Epidermal melanocyte (primary cell): ENCODE results near the gene BLCAP.
"Not testable (repeated sequence)": the region's sequence is repeated elsewhere in the genome, so short reads cannot be mapped to it uniquely, and the experiment has no call there.

Experiments
- DNase-seq: peaks from one replicate; pipeline ENCODE4 v3.0.0; 2011; ENCODE audit warnings: low spot score; ENCODE audit not compliant: insufficient read length

The BLCAP gene

DNA sequence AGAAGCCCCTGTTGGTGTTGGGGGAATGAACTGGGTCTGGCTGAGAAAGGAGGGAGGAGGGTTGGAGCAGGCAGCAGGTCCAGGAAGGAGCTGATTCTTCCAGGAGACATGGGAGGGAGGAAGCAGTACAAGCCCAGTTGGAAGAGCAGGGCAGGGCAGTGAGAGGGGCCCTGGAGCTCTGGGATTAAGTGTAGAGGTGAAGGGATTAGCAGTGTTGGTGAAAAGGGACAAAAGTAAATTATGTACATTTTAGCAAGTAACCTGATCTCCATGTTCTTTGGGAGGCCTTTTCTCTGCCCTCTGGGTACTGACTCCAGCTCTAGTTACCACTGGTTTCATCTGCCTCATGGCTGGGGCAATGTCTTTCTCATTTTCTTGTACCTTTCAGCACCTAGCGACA, 41.5 kb downstream of the BLCAP start:
- not testable (repeated sequence) for DNase-seq

DNA sequence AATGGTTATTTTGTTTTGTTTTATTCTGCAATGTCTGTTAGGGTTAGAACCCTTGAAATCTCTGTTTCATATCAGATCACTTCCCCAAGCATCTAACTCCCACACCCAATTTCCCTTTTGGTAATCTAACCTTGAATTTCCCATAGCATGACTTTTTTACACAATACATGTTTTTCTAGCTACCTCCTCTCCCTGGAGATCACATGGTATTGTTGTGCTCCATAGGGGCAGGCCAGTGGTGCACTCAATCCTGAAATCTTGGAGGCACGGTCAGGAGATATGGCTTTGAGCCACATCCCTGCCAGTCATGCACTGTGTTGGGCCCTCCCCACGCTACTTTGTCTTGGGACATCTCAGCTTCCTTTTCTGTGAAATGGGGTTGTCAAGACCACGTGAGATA, 43.3 kb downstream of the BLCAP start:
- DNase-seq = no peak

DNA sequence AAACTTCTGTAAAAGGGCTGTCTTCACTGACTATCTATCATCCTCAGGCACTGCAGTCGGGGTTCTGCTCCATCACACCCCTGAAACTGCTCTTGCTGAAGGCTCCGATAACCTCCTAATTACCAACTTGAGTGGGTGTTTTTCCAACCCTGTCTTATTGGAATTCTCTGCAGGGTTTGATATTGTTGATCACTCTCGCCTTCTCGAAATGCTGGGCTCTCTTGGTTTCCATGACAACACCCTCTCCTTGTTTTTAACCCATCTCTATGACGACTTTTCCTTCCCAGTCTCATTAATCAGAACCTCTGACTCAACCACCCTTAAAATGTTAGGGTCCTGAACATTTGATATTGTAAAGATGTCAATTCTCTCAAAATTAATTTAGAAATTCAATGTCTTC, 46.1 kb downstream of the BLCAP start:
- no peak for DNase-seq

DNA sequence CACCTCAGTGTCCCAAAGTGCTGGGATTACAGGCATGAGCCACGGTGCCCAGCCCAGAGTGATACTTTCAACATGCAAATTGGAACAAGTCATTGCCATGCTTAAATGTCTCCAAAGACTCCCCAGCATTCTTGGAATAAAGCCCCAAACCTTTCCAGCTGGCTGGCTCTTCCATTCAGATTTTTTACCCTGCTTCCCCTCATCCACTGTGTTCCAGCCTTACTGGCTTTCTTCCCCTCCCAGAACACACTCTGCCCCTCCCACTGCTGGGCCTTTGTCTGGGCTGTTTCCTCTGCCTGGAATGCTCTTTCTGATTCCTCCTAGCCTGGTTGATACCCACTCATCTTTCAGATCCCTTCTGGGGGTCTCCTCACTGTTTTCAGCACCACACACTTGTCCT, 46.8 kb downstream of the BLCAP start:
- DNase-seq = no peak

DNA sequence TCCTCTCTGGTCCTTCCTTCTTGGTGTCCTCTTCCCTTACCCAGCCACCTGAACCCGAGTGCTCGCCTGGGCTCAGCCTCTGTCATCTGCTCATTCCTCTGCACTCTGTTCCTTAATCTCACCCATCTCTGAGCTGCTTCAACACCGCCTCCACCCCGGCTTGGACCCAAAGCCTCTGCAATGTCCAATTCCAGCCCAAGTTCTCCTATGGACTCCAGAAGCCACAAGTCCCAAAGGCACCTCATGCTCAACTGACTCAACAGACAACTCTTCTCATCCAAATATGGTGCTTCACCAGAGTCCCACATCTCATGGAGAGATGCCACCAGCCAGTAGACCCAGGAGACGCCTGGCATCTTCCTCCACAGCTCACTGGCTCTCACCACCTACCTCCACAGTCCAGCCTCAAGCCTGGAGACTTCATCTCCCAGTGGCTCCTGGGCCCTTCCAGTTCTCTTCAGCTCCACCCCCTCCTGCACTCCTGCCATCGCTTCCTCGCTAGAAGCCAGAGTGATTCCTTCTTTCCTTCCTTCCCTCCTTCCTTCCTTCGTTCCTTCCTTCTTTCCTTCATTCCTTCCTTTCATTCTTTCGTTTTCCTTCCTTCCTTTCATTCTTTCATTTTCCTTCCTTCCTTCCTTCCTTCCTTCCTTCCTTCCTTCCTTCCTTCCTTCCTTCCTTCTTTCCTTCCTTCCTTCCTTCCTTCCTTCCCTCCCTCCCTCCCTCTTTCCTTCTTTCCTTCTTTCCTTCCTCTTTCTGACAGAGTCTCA, 47.6 kb downstream of the BLCAP start:
- DNase-seq = no peak

DNA sequence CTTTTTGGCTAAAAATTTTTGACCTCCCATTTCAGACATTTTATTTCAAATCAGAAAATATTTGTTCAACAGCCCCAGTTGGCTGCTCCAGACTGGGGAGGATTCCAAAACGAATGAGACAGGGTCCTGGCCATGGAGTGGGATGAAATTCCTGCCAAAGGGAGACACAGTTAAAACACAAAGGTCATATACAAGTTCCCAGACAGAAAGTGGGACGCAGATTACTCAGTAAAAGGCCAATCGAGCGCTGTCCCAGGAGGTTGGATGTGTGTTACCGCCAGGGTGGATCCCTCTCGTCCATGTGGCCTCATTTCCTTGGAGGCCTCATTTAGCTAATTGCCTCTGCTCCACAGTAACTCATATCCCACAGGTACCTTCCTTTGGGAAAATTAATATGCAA, 48.4 kb downstream of the BLCAP start:
- no peak for DNase-seq

DNA sequence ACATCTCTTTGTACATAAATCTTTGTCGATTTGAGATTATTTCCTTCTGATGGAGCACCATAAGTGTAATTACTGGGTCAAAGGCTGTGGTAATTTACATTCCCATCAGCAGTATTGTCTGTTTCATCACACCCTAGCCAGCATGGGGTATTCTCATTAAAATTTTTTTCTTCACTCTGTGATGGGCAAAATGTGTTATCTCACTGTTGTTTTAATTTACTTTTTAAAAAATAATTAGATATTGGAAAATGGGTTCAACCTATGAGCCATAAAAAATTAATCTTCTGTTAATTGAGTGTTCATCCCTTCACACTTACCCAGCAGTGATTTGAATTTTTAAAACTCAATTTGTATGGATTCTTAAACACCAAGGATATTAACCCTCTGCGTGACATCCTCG, 50.6 kb downstream of the BLCAP start:
- no peak for DNase-seq

DNA sequence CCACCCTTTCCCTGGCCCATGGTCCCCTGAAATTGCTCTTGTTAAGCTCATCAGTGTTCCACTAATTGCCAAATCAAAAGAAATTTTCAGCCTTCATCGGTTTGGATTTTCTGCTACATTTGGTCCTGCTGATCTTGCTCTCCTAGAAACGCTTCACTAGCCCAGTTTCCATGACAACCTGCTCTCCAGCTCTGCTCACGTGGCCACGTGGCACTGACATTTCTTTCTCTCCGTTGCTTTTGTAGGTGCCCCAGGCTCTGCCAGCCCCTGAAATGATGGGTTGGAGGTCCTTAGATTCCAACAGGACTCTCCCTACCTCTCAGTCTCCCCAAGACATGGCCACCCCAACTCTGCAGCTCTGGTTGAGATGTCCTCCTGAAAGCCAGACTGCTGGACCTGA, 52.4 kb downstream of the BLCAP start:
- DNase-seq = no peak

DNA sequence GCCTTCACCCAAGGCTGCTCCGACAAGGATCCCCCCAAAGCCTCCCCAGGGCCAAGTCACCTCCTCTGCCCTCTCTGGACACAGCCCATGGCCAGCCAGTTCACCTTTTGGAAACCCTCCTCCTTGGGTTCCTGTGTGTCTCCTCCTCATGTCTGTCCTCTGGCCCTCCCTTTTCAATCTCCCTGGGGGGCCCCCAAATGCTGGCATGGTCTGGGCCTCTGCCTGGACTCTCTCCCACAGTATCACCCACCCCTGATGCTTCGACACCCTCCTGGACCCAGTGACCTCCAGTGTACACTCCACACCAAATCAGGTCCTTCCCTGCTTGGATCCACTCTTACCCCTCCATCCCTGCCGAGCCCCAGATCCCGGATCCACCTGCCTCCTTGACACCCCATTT, 53.3 kb downstream of the BLCAP start:
- no peak for DNase-seq

DNA sequence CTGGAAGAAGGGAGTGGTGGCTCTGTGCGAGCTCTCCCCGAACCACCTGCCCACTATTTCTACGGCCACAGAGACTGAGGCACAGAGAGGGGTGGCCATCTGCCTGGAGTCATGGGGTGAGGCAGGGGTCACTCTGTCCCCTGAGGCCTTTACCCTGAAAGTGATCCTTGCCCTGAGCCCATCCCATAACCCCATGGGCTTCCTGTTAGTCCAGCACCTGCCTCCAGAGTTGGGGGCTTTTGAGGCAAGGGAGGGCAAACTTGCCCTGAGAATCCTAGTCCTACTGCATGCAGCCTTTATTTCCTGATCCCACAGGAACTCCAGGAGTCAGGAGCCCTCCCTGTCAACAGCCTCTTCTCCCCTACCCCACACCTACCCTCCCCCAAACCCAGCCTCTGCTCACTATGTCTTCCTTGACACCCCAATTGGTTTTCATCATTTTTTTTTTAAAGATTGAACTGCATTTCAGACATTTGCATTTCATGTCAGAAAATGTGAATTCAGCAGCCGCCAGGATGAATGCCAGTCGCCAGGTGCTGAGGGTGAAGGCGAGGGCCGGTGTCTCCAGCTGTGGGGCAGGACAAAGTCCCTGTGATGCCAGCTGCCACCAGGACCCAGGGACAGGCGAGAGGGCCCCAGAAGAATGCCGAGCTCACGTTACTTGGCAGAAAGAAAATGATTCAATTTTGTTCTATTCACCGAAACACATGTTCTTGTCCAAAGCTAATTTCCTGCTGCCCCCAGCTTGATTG, 54.3 kb downstream of the BLCAP start:
- no peak for DNase-seq

DNA sequence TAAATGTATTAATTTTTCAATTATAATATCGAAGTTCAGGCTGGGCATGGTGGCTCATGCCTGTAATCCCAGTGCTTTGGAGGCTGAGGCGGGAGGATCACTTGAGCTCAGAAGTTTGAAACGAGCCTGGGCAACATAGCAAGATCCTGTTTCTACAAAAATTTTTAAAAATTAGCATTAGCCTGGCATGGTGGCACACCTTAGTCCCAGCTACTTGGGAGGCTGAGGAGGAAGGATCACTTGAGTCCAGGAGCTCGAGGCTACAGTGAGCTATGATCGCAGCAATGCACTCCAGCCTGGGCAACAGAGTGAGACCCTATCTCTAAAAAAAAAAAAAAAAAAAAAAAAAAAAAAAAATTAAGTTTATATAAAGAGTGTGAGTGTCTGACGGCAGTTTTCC, 55.2 kb downstream of the BLCAP start:
- not testable (repeated sequence) for DNase-seq

DNA sequence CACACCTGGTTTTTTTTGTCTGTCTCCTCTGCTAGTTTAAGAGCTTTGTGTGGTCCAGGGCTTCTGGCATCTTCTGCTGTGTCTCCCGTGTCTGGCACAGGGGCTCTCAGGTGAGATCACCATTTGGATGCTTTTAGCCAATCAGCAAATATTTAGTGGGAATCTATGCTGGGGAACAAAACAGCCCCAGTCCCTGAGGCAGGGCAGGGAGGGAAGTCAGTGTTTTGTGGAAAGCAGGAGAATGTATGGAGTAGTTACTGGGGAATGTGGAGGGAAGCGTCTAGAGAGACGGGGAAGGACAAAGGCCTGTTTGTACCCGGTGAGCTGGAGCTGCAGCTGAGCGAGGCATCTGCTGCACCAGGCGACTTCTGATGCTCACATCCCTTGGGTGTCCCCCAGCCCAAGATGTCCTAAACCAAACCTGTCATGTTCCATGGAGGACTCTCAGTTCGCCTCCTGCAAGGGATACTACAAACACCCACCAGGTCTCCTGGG, 55.9 kb downstream of the BLCAP start:
- no peak for DNase-seq

DNA sequence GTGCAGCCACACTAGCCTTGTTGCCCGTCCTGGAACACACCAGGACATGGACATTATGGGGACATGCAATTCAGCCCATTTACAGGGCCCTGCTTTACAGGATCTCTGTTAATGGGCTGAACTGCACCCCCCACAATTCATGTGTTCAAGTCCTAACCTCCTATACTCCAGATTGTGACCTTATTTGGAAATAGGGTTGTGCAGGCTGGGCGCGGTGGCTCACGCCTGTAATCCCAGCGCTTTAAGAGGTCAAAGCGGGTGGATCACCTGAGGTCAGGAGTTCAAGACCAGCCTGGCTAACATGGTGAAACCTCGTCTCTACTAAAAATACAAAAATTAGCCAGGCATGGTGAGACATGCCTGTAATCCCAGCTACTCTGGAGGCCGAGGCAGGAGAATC, 57.5 kb downstream of the BLCAP start:
- DNase-seq = not testable (repeated sequence)

DNA sequence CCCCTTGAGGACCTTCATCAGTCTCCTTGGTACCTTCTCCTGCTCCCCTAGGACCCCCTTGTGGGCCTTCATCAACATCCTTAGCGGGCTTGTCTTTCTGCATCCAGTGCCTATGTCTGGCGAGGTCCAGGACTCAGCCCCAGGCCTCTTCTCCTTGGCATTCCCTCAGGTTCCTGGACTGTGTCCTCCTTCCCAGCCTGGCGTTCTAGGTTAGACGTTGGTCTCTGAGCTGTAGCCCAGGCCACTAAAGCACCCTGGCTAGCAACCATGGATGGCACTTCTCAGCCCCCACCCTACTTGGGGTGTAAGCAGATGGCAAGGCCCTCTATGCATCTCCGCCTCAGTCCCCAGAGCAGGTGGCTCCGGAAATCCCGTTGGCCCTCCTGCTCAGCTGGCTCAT, 58.1 kb downstream of the BLCAP start:
- no peak for DNase-seq

DNA sequence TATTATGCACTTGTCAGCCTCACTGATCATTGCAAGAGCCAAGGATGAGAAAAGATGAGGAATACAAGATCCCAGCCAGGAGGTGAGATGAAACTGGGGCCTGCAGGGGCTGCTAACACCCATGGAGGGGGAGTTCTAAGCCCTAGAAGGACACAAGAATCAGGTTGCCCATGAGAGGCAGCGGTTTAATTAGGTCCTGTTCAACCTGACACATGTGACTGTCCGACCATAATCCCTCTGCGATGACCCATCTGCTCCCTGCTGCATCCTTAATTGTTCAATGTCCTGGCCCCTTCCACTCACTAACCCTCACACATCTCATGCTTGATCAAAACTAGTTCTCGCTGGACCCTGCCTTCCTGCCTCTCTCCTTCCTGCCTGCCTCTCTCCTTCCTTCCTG, 58.8 kb downstream of the BLCAP start:
- no peak for DNase-seq
